ENCODE results near the gene HMCN2. TPM values are rescaled to one million over a fixed set of nuclear protein-coding genes. Genes with fewer than 3 reads are reported as not detected.

The HMCN2 gene
- total RNA-seq, 4 donors from 2014 or later, result 1.3 to 6.3 (median 3.5) TPM

DNA sequence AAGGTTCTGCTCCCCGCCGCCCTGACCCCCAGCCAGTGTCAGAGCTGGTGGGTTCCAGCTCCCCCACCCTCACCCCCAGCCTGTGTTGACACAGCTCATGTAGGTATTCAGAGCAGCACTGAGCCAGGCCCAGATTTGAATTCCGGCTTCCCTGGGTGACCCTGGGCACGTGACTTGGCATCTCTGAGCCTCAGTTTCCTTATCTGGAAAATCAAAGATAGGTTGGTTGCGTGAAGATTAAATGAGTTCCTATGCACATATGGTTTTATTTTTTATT, 42.0 kb downstream of the HMCN2 start:
- peaks cover 2% of the 10 kb centered on the region for H3K4me1 ChIP-seq
- 84% methylated on average over 5 of the region's 5 CpGs for WGBS
- TF ChIP-seq, protein P1, sequence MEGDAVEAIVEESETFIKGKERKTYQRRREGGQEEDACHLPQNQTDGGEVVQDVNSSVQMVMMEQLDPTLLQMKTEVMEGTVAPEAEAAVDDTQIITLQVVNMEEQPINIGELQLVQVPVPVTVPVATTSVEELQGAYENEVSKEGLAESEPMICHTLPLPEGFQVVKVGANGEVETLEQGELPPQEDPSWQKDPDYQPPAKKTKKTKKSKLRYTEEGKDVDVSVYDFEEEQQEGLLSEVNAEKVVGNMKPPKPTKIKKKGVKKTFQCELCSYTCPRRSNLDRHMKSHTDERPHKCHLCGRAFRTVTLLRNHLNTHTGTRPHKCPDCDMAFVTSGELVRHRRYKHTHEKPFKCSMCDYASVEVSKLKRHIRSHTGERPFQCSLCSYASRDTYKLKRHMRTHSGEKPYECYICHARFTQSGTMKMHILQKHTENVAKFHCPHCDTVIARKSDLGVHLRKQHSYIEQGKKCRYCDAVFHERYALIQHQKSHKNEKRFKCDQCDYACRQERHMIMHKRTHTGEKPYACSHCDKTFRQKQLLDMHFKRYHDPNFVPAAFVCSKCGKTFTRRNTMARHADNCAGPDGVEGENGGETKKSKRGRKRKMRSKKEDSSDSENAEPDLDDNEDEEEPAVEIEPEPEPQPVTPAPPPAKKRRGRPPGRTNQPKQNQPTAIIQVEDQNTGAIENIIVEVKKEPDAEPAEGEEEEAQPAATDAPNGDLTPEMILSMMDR (IDR thresholded peaks at IDR 0.05), result no peak
- TF ChIP-seq EP300 (IDR thresholded peaks at IDR 0.05), result no peak
- no peak overlapping the region for H3K27ac ChIP-seq
- H3K9me3 ChIP-seq, result no peaks in the 10 kb centered on the region
- H3K27me3 ChIP-seq, result peaks cover 9% of the 10 kb centered on the region
- H3K4me3 ChIP-seq, result no peak overlapping the region
- no peaks in the 10 kb centered on the region for H3K36me3 ChIP-seq
- DNase-seq (ENCODE audit: low spot score in 2 of 2), result no peak

DNA sequence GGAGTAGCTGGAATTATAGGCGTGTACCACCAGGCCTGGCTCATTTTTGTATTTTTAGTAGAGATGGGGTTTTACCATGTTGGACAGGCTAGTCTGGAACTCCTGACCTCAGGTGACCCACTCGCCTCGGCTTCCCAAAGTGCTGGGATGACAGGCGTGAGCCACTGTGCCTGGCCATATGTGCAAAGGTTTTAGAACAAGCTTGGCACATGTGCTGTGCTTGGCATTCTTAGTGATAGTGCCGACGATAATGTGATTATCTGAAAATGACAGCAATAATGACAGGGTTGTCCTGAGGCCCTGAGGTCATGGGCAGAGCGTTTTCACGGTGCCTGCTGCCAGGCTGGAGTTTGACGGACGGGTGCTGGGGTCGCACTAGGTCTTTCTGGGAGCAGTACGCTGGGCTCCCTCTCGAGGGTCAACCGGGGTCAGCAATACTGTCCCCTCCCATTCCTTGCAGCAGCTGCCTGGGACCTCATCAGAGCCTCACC, 42.6 kb downstream of the HMCN2 start:
- Histone ChIP-seq H3K27me3 (peaks cover 5% of the 10 kb centered on the region), H3K27ac (no peak overlapping the region), H3K4me1 (peaks cover 2% of the 10 kb centered on the region), H3K36me3 (no peaks in the 10 kb centered on the region), H3K9me3 (no peaks in the 10 kb centered on the region), H3K4me3 (no peak overlapping the region)
- DNase-seq (ENCODE audit: low spot score in 2 of 2), result no peak
- WGBS, result 71% methylated on average over 10 of the region's 14 CpGs
- TF ChIP-seq EP300 (IDR thresholded peaks at IDR 0.05) (no peak), POLR2A (IDR thresholded peaks at IDR 0.05) (no peak), POLR2AphosphoS5 (IDR thresholded peaks at IDR 0.05) (no peak)
- TF ChIP-seq, protein P1 (IDR thresholded peaks at IDR 0.05), result no peak

DNA sequence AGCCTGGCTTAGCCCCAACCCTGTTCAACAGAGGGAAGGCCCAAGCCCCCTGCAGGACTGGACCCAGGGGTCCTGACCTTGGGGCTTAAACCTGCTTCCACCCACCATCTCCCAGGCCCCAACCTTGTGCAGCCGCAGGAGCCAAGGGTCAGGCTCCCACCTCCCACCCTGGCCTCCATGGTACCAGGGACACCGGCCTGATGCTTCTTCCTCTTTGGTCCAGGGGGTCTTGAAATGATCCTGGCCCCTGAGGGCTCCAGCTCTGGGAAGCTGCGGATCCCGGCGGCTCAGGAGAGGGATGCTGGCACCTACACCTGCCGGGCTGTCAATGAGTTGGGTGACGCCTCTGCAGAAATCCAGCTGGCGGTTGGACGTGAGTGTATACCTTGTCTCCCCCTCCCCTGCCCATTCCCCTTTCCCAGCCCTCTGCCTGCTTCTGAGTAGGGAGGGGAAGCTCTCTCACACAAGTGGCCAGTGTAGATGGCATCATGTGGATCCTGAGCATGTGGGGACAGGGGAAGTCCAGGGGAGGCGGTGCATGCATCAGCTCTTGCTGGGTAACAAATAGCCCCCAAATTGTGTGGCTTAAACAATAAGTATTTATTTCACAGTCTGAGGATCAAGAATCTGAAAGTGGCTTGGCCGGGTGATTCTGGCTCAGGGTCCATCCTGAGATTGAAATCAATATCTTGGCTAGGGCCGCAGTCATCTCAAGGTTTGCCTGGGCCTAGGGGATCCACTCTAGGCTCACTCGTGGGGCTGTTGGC, 44.3 kb downstream of the HMCN2 start:
- Histone ChIP-seq H3K27ac (no peak overlapping the region), H3K27me3 (peaks cover 3% of the 10 kb centered on the region), H3K9me3 (no peaks in the 10 kb centered on the region), H3K4me3 (no peak overlapping the region), H3K36me3 (no peaks in the 10 kb centered on the region), H3K4me1 (peaks cover 5% of the 10 kb centered on the region)
- WGBS, result 85% methylated on average over 9 of the region's 13 CpGs
- TF ChIP-seq EP300 (IDR thresholded peaks at IDR 0.05) (no peak), POLR2A (IDR thresholded peaks at IDR 0.05) (no peak), POLR2AphosphoS5 (IDR thresholded peaks at IDR 0.05) (no peak)
- TF ChIP-seq, protein P1 (IDR thresholded peaks at IDR 0.05), result no peak
- no peak for DNase-seq (ENCODE audit: low spot score in 2 of 2)

DNA sequence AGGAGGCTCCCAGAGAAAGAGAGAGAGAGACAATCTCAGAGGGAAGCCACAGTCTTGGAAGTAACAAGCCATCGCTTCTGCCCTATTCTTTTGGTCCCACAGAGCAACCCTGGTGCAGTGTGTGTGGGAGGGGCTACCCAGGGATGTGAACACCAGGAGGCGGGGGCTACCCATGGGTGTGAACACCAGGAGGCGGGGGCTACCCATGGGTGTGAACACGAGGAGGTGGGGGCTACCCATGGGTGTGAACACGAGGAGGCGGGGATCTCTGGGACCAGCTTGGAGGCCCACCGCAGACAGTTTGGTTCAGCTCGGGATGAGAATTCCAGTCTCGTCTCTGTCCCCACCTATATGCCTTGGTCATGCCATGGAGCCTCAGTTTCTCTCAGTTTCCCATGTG, 44.9 kb downstream of the HMCN2 start:
- 91% methylated on average over 9 of the region's 9 CpGs for WGBS
- Histone ChIP-seq H3K9me3 (no peaks in the 10 kb centered on the region), H3K4me3 (no peak overlapping the region), H3K36me3 (no peaks in the 10 kb centered on the region), H3K27me3 (no peaks in the 10 kb centered on the region), H3K27ac (no peak overlapping the region), H3K4me1 (peaks cover 4% of the 10 kb centered on the region)
- no peak for TF ChIP-seq POLR2AphosphoS5 (IDR thresholded peaks at IDR 0.05)
- TF ChIP-seq, protein P1 (IDR thresholded peaks at IDR 0.05), result no peak
- TF ChIP-seq POLR2A (IDR thresholded peaks at IDR 0.05), result no peak
- TF ChIP-seq EP300 (IDR thresholded peaks at IDR 0.05), result no peak
- DNase-seq (ENCODE audit: low spot score in 2 of 2), result no peak

DNA sequence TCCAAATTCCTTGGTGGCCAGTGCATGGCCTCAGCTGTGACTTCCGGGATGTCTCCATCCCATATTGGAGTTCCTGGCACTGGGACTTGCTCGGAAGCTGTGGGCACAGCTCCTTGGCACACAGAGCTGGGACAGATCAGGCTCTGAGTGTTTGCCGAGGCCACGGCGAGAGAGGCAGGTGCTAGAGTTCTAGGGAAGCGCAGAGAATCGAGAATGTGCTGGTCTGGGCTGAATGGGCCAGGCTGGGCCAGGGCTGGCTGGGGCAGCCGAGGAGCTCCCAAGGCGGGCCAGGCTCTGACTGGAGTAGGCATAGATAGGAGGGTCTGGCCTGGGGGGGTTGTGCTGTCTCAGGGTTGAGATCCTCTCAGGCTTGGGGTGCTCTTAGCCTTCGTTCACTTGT, 45.4 kb downstream of the HMCN2 start:
- no peaks in the 10 kb centered on the region for H3K9me3 ChIP-seq
- 88% methylated on average over 9 of the region's 10 CpGs for WGBS
- TF ChIP-seq POLR2A (IDR thresholded peaks at IDR 0.05) (no peak), EP300 (IDR thresholded peaks at IDR 0.05) (no peak), POLR2AphosphoS5 (IDR thresholded peaks at IDR 0.05) (no peak)
- TF ChIP-seq, protein P1 (IDR thresholded peaks at IDR 0.05), result no peak

More for the DNA sequence above, 45.4 kb downstream of the HMCN2 start:
- DNase-seq (ENCODE audit: low spot score in 2 of 2), result no peak
- Histone ChIP-seq H3K36me3 (no peaks in the 10 kb centered on the region), H3K27ac (no peak overlapping the region), H3K4me1 (peaks cover 3% of the 10 kb centered on the region), H3K27me3 (peaks cover 2% of the 10 kb centered on the region), H3K4me3 (no peak overlapping the region)

Measured in suprapubic skin (tissue), 4 donors.